ENCODE measurements around the gene CASQ2.

DNA sequence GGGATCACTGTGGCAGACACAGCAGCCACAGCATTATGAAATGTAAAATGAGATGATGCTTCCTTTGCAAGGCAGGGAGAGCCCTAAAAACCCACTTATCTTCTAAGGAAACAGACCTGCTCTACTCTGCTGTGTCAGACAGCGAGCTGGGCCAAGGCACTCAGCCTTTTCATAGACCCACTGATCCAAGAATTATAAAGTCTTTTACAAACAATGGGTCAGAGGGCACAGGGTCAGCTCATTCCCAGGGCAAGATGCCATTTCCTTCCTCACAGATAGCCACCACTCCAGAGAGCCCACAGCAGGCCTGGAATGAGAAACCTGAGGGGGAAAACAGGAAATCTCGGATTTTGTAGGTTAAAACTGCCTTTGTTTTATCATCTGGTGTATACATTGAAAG lies 42.9 kb downstream of the CASQ2 start:
- no peak for TF ChIP-seq POLR2A (IDR thresholded peaks at IDR 0.05)
- TF ChIP-seq, protein P1, sequence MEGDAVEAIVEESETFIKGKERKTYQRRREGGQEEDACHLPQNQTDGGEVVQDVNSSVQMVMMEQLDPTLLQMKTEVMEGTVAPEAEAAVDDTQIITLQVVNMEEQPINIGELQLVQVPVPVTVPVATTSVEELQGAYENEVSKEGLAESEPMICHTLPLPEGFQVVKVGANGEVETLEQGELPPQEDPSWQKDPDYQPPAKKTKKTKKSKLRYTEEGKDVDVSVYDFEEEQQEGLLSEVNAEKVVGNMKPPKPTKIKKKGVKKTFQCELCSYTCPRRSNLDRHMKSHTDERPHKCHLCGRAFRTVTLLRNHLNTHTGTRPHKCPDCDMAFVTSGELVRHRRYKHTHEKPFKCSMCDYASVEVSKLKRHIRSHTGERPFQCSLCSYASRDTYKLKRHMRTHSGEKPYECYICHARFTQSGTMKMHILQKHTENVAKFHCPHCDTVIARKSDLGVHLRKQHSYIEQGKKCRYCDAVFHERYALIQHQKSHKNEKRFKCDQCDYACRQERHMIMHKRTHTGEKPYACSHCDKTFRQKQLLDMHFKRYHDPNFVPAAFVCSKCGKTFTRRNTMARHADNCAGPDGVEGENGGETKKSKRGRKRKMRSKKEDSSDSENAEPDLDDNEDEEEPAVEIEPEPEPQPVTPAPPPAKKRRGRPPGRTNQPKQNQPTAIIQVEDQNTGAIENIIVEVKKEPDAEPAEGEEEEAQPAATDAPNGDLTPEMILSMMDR (IDR thresholded peaks at IDR 0.05), result no peak
